Neuronal stem cell (in vitro differentiated cells): ENCODE data around the gene TEKT3.

Experiments used
- DNase-seq: peaks from one replicate; pipeline ENCODE4 v3.0.0-alpha.2; 2013; ENCODE audit warnings: low spot score
- H2AFZ ChIP-seq: one replicate; pipeline ENCODE4 v1.6.1; 2013; ENCODE audit warnings: mild to moderate bottlenecking, low read length, inconsistent platforms
- H2AK5ac ChIP-seq: 2 replicates; pipeline ENCODE4 v1.6.1; 2013; ENCODE audit warnings: low read depth, mild to moderate bottlenecking, inconsistent platforms, low read length, moderate library complexity, mixed read lengths
- H2BK120ac ChIP-seq: 2 replicates; pipeline ENCODE4 v1.6.1; 2013; ENCODE audit warnings: low read depth, mild to moderate bottlenecking, inconsistent platforms, low read length, moderate library complexity, mixed read lengths
- H2BK12ac ChIP-seq: one replicate; pipeline ENCODE4 v1.6.1; 2013; ENCODE audit warnings: low read length, inconsistent platforms
- H2BK15ac ChIP-seq: 2 replicates; pipeline ENCODE4 v1.6.1; 2013; ENCODE audit warnings: mild to moderate bottlenecking, low read length, inconsistent platforms, mixed read lengths
- H2BK5ac ChIP-seq: one replicate; pipeline ENCODE4 v1.6.1; 2013; ENCODE audit warnings: inconsistent platforms, mild to moderate bottlenecking, low read length, moderate library complexity
- H3K14ac ChIP-seq: one replicate; pipeline ENCODE4 v1.6.1; 2013; ENCODE audit warnings: low read length, inconsistent platforms
- H3K18ac ChIP-seq: 2 replicates; pipeline ENCODE4 v1.6.1; 2013; ENCODE audit warnings: low read length, inconsistent platforms
- H3K23ac ChIP-seq: 2 replicates; pipeline ENCODE4 v1.6.1; 2013; ENCODE audit warnings: low read depth, mild to moderate bottlenecking, mixed read lengths, low read length, inconsistent platforms; ENCODE audit not compliant: poor library complexity
- H3K27ac ChIP-seq: replicated peaks from 3 replicates; pipeline ENCODE4 v1.5.1; 2013; ENCODE audit warnings: low read length, inconsistent platforms
- H3K27me3 ChIP-seq, 3 experiments: 2 replicates each; pipeline ENCODE4 v1.6.1; 2013; ENCODE audit warnings: low read length in 3 of 3, mild to moderate bottlenecking in 2 of 3, inconsistent platforms in 1 of 3, low read depth in 1 of 3, mixed read lengths in 1 of 3, moderate library complexity in 1 of 3; ENCODE audit not compliant: control insufficient read depth in 3 of 3, insufficient read depth in 3 of 3
- H3K36me3 ChIP-seq, 2 donors: replicated peaks in 1 of 2; 2 replicates each; pipeline ENCODE4 v1.6.1; 2013; ENCODE audit warnings: low read length in 2 of 2; ENCODE audit not compliant: control insufficient read depth in 2 of 2, insufficient read depth in 2 of 2
- H3K4ac ChIP-seq: 2 replicates; pipeline ENCODE4 v1.6.1; 2013; ENCODE audit warnings: inconsistent platforms, mild to moderate bottlenecking, low read length, moderate library complexity
- H3K4me1 ChIP-seq, 2 donors: 1 replicate in 1 of 2; 2 replicates in 1 of 2; pipeline ENCODE4 v1.6.1; 2013; ENCODE audit warnings: low read length in 2 of 2, low read depth in 1 of 2; ENCODE audit not compliant: control insufficient read depth in 2 of 2, insufficient read depth in 1 of 2
- H3K4me2 ChIP-seq: one replicate; pipeline ENCODE4 v1.6.1; 2013; ENCODE audit warnings: mild to moderate bottlenecking, low read length, inconsistent platforms; ENCODE audit not compliant: insufficient read depth, poor library complexity, severe bottlenecking
- H3K4me3 ChIP-seq, 2 donors: 2 replicates each; pipeline ENCODE4 v1.5.1; 2013; ENCODE audit warnings: low read length in 2 of 2, mild to moderate bottlenecking in 2 of 2, inconsistent platforms in 1 of 2, moderate library complexity in 1 of 2
- H3K79me1 ChIP-seq: one replicate; pipeline ENCODE4 v1.6.1; 2013; ENCODE audit warnings: low read depth, mild to moderate bottlenecking, inconsistent platforms, low read length, moderate library complexity
- H3K9ac ChIP-seq: one replicate; pipeline ENCODE4 v1.6.1; 2013; ENCODE audit warnings: mild to moderate bottlenecking, low read depth, low read length, inconsistent platforms; ENCODE audit not compliant: poor library complexity
- H3K9me3 ChIP-seq, 2 donors: replicated peaks in 1 of 2; 2 replicates each; pipeline versions ENCODE3 to v1.6.1; 2013; ENCODE audit warnings: low read length in 2 of 2, mild to moderate bottlenecking in 2 of 2, inconsistent platforms in 1 of 2, low read depth in 1 of 2, mixed read lengths in 1 of 2, moderate library complexity in 1 of 2; ENCODE audit not compliant: control insufficient read depth in 2 of 2, insufficient read depth in 1 of 2
- H4K8ac ChIP-seq: one replicate; pipeline ENCODE4 v1.6.1; 2013; ENCODE audit warnings: low read depth, mild to moderate bottlenecking, inconsistent platforms, low read length, moderate library complexity
- H4K91ac ChIP-seq: one replicate; pipeline ENCODE4 v1.6.1; 2013; ENCODE audit warnings: low read length, low read depth, mild to moderate bottlenecking, inconsistent platforms; ENCODE audit not compliant: poor library complexity
- WGBS, 2 donors: extraction: QIAGEN DNeasy Blood & Tissue Kit; methylation state at CpG; one replicate each; pipeline ENCODE4 v1.1.7; 2013; ENCODE audit warnings: missing lambda C conversion rate in 2 of 2, mixed read lengths in 1 of 2; ENCODE audit not compliant: insufficient read length in 2 of 2, insufficient replicate concordance in 1 of 2; ENCODE audit errors: extremely low coverage in 2 of 2; 5-methylcytosine and 5-hydroxymethylcytosine counted together

The TEKT3 gene

DNA sequence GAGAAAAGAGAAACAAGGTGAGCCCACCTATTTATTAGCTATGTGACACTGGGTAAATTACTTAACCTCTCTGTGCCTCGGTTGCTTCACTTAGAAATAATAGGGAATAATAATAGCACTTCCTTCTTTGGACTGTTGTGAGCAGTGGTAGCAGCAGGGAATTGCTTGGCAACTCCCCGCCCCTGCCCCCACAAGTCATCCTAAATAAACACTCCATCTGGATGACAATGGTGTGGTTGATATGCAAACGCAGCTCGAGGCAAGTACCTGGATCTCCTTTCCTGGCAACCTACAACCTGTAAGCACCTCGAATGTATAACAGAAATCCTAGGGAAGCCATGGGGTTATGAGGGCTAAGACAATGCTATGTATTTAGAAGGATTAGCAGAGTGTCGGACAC, 9.1 kb downstream of the TEKT3 start:
- Histone ChIP-seq H3K79me1 (no peaks in the 10 kb centered on the region), H3K23ac (no peak overlapping the region), H4K8ac (no peak overlapping the region), H3K9ac (no peak overlapping the region), H3K14ac (no peak overlapping the region), H4K91ac (no peak overlapping the region), H3K4ac (no peak overlapping the region), H2BK15ac (no peak overlapping the region), H2BK5ac (no peak overlapping the region), H3K36me3 (no peaks in the 10 kb centered on the region), H3K4me2 (no peak overlapping the region), H3K4me1 (no peaks in the 10 kb centered on the region), H3K9me3 (no peaks in the 10 kb centered on the region), H2BK12ac (no peak overlapping the region), H2BK120ac (no peak overlapping the region), H3K27ac (no peak overlapping the region), H2AK5ac (no peak overlapping the region), H2AFZ (no peak overlapping the region), H3K27me3 (no peaks in the 10 kb centered on the region), H3K18ac (no peak overlapping the region), H3K4me3 (no peak overlapping the region)
- no peak for DNase-seq
- no CpG with 5 or more reads among the region's 6 CpGs for WGBS, 2 donors

DNA sequence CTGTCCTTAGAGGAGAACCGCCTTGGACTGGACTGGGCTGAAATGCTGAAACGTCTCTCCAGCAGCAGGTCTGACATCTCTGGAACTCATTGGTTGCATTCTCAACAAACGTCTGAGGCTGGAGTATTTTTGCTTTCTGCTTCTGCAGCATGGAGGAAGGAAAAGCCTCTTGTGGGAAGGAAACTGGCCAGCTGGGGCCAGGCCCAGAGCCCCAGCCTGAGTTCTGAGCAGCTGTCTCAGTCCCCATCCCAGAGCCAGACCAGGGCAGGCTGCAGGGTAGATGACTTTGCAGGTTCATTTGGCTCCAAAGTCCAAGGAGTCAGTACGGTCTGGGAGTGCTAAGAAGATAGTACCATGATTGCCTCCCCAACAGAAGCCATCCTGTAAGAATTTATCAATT, 18.3 kb downstream of the TEKT3 start:
- H4K8ac ChIP-seq = no peak overlapping the region
- no peak overlapping the region for H2AFZ ChIP-seq
- H3K23ac ChIP-seq = no peak overlapping the region
- no peak overlapping the region for H2BK15ac ChIP-seq
- H3K36me3 ChIP-seq = no peaks in the 10 kb centered on the region
- no peak overlapping the region for H3K4ac ChIP-seq
- H3K18ac ChIP-seq = no peak overlapping the region
- no peak overlapping the region for H3K9ac ChIP-seq
- no peak overlapping the region for H4K91ac ChIP-seq
- peaks cover 0 to 9% (median 0%) of the 10 kb centered on the region in 3 experiments for H3K27me3 ChIP-seq
- no peak overlapping the region for H3K27ac ChIP-seq
- H3K4me1 ChIP-seq = no peaks in the 10 kb centered on the region
- no peak overlapping the region for H2BK12ac ChIP-seq
- WGBS, 2 donors = no CpG with 5 or more reads among the region's 4 CpGs
- no peak overlapping the region for H2AK5ac ChIP-seq
- H2BK5ac ChIP-seq = no peak overlapping the region
- no peak overlapping the region for H2BK120ac ChIP-seq
- DNase-seq = no peak
- no peaks in the 10 kb centered on the region for H3K79me1 ChIP-seq
- no peak overlapping the region for H3K14ac ChIP-seq
- no peaks in the 10 kb centered on the region for H3K9me3 ChIP-seq
- H3K4me2 ChIP-seq = no peak overlapping the region
- no peak overlapping the region for H3K4me3 ChIP-seq

DNA sequence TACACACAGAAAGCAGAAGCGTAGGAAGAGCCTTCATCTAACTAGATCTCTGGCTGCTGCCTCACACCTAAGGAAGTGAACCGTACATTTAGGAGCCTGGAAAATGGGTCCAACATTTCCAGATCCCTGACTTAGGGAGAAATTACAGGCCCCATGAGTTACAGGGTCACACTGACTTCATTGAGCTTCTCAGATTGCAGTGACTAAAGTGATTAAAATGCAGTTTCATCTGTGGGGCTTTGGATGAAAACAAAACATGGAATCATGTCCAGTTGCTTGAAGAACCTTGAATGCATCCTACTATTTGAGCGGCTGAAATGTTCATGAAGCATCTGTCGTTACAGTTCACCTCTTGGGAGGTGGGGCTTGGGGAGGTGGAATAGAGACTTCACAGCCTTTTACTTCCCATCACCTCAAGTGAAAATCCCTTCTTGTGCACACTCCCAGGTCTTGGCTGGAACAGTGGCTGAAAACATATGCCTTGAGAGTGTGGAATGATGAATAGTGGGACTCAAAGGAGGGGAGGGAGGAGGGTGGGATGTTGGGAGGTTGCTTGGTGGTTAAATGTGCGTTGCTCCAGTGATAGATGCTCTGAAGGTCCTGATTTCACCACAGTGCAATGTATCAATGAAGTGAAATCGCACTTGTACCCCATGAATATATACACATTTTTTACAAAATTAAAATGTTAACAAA, 19.7 kb downstream of the TEKT3 start:
- no peak overlapping the region for H4K8ac ChIP-seq
- H2AFZ ChIP-seq = no peak overlapping the region
- H3K4me2 ChIP-seq = no peak overlapping the region
- H3K14ac ChIP-seq = no peak overlapping the region
- H2AK5ac ChIP-seq = no peak overlapping the region
- no peak overlapping the region for H3K27ac ChIP-seq
- no peaks in the 10 kb centered on the region for H3K36me3 ChIP-seq
- no peak overlapping the region for H2BK5ac ChIP-seq
- H3K4me1 ChIP-seq = no peaks in the 10 kb centered on the region
- no peak overlapping the region for H4K91ac ChIP-seq
- H3K9ac ChIP-seq = no peak overlapping the region
- no peaks in the 10 kb centered on the region for H3K79me1 ChIP-seq
- no peak overlapping the region for H3K4ac ChIP-seq
- no peak overlapping the region for H3K18ac ChIP-seq
- H2BK15ac ChIP-seq = no peak overlapping the region
- H3K23ac ChIP-seq = no peak overlapping the region
- peaks cover 0 to 9% (median 0%) of the 10 kb centered on the region in 3 experiments for H3K27me3 ChIP-seq
- no peak overlapping the region for H2BK120ac ChIP-seq
- no peak overlapping the region for H3K4me3 ChIP-seq
- WGBS, 2 donors = no CpG with 5 or more reads among the region's 6 CpGs
- H3K9me3 ChIP-seq = no peaks in the 10 kb centered on the region
- no peak overlapping the region for H2BK12ac ChIP-seq
- no peak for DNase-seq

DNA sequence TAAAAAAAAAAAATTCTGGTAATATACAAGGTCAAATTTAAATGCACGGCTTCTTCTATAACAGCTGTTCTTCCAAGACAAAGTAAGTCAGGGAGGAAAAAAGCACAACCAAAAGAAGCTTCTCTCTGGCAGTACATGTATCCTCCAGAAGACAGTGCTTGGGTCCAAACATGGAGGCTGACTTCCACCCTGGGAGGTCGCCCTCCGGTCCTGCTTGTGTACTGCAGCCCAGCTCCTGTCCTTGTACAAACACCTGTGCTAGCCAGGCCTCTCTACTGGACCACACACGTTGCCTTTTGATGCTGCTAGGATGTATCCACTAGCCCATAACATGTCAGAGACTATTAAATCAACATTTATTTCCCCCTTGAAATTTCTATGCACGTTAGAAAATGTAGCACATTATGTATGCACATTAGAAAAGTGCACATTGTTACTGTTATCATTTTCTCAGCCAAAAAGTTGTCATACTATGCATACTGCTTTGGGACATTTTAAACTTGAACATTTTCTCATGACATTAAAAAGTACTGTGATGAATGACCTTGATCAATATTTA, 21.9 kb downstream of the TEKT3 start:
- Histone ChIP-seq H3K36me3 (no peaks in the 10 kb centered on the region), H3K9me3 (no peaks in the 10 kb centered on the region)

More for the DNA sequence above, 21.9 kb downstream of the TEKT3 start:
- Histone ChIP-seq H4K91ac (no peak overlapping the region), H3K18ac (no peak overlapping the region), H2AK5ac (no peak overlapping the region), H4K8ac (no peak overlapping the region), H3K79me1 (no peaks in the 10 kb centered on the region), H2BK120ac (no peak overlapping the region), H3K4me2 (no peak overlapping the region), H2BK12ac (no peak overlapping the region), H3K4me1 (no peaks in the 10 kb centered on the region), H3K4me3 (no peak overlapping the region), H3K23ac (no peak overlapping the region), H3K4ac (no peak overlapping the region), H3K14ac (no peak overlapping the region), H3K27ac (no peak overlapping the region), H3K27me3 (no peaks in the 10 kb centered on the region), H2BK15ac (no peak overlapping the region), H3K9ac (no peak overlapping the region), H2BK5ac (no peak overlapping the region), H2AFZ (no peak overlapping the region)
- WGBS, 2 donors = no CpG with 5 or more reads among the region's 5 CpGs
- DNase-seq = no peak
